A549 treated with CORT108297 at 1 μM for 4 hours (cell line): ENCODE results near the gene SNW1. TPM values are rescaled to one million over a fixed set of nuclear protein-coding genes. Genes with fewer than 3 reads are reported as not detected.

Source experiments
- total RNA-seq: library from RNA; stranded (reverse); fragments of 200-300 nt; extraction: Qiagen RNA extraction; gene quantifications from 5 replicates; pipeline ENCODE4 v1.2.3, GENCODE V29; 2022

SNW1 gene
- total RNA-seq: 70.7 to 86.9 TPM (median 75.0 TPM) in 5 replicates

DNA sequence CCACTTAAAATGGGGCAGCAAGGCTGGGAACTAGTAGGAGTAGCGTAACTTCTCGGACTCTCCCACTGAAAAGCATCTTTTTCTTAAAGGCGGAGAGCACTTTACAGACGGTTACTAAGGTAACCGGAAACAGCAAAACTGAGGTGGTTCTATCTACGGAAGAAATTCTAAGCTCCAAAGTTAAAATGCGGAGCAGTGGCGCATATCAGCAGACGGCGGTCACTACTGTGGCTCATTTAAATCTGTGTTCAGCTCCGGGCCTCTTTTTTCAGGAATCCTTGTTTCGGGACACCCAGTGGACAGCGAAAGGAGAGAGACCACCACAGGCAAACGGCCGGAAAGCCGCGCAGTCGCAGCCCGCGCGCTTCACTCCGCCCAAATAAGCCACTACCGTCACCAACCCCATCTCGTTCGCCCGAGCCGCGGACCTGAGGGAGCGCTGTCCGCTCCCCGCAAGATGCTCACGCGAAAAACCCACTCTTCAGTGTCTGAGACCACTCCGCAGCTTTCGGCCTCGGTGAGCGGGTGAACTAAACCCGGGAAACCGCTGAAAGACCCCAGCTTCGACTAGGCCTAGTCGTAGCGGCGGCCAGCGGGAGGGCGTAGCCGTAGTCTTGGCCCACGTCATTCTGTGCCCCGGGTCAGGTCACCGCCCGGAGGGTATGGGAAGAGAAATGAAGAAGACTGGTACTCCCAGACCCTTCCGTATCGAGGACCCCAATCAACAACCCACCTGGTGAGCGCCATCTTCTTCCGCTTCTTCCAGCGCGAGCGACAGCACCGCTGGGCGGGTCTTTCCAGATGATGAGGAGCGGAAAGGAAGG is at the start of gene SNW1:
SNW1 (minus strand) TSS at position 776 of the 824 bp plus-strand sequence; CDS start at position 747, 29 bp downstream.

DNA sequence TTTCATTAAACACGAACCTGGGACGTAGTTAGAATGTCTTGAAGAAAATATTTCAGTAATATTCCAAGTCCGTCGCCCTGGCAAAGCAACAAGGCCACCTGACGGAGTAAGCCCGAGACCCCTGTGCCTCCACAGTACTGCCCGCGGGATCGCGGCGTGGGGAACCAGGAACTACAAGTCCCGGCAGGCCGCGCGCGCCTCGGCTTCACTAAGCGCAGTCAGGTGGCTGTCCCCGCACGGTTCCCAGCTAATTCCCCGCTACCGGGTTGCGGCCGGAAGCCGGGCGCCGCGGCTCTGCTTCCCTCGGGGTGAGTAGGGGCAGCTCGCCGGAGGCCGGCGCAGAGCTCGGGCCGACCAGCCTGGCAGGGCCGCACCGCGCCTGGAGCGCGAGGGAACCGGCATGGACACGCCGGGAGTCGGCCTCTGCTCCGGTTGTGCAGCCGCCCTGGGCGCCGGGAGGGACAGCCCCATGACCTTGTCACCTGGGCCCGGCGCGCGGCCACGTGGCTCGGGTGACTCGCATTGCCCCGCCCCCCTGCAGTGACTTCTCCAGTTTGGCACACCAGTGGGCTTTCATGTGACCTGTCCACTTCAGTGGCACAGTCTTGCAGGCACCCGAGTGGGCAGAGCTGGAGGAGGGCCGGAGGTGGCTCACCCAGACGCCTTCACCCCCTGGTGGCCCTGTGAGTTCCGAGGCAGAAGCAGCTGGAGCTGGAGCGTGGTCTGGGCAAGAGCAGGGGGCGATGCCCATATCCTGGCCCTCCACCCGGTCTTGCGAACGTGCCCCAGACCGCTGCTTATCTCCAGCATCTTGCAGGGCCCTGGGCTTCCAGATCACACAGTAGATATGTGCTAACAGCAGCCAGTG is 39.1 kb upstream of the SNW1 start, which contains the start of gene ADCK1:
ADCK1 (plus strand) TSS at position 247 of the 868 bp plus-strand sequence. CDS start 18,870 bp downstream, outside the sequence.

GRCh38 chr14:77707724-77708408 is 53.1 kb downstream of the SNW1 start, which contains the start of the genes ALKBH1 and SLIRP:
Gene ALKBH1 (minus strand): TSS chr14:77708023. CDS start chr14:77708004, 19 bp downstream.
Gene SLIRP (plus strand): TSS chr14:77708103. CDS start chr14:77708112, 9 bp downstream.

Other genes with a start within 250 kb of the SNW1 start
- gene SPTLC2, start 144.5 kb downstream of the SNW1 start, total RNA-seq: 24.5 to 32.3 TPM (median 30.1 TPM) in 5 replicates
- gene ALKBH1, start 53.1 kb downstream of the SNW1 start, total RNA-seq: 15.2 to 16.9 TPM (median 16.0 TPM) in 5 replicates
- 352 to 452 TPM (median 416 TPM) in 5 replicates for gene SLIRP, start 53.1 kb downstream of the SNW1 start, total RNA-seq
- gene ADCK1, start 39.0 kb upstream of the SNW1 start, total RNA-seq: 6.2 to 7.1 TPM (median 6.5 TPM) in 5 replicates